IMR-90 (cell line): ENCODE results near the gene ARHGAP24. TPM values are rescaled to one million over a fixed set of nuclear protein-coding genes. Genes with fewer than 3 reads are reported as not detected.
A peak's percentile ranks its signal among the peaks of the same experiment; 100 is the strongest.

ENCODE experiments used
- ATAC-seq: fragments of 200-7000 bp; cut with Tn5 transposase; 2 replicates; pipeline ENCODE4 v1.9.1; 2020; ENCODE audit warnings: low read depth, mild to moderate bottlenecking, moderate library complexity
- BruUV-seq: library from RNA; stranded (reverse); fragments of 400-500 nt; replicated peaks from 2 replicates; lab custom pipeline; 2021; lab: Mats Ljungman, UMichigan
- CTCF ChIA-PET: fragments of 300-600 bp; formaldehyde crosslinking; extraction: SDS; loops from one replicate; lab custom pipeline; 2021; ENCODE audit warnings: antibody characterized with exemption; lab: Yijun Ruan, JAX
- POLR2A ChIA-PET: fragments of 300-600 bp; sonication (Branson Sonifier 250); formaldehyde crosslinking; loops from one replicate; lab custom pipeline; 2022; ENCODE audit warnings: antibody characterized with exemption; ENCODE audit not compliant: unreplicated experiment; lab: Charles Lee
- DNase-seq: peaks from one replicate; pipeline ENCODE4 v3.0.0; 2013
- H2AFZ ChIP-seq: replicated peaks from 2 replicates; pipeline ENCODE3; 2013; ENCODE audit warnings: low read length, mild to moderate bottlenecking; ENCODE audit not compliant: poor library complexity
- H2AK5ac ChIP-seq: 2 replicates; pipeline ENCODE4 v1.6.1; 2013; ENCODE audit warnings: low read depth, low read length, inconsistent platforms
- H2AK9ac ChIP-seq: replicated peaks from 2 replicates; pipeline ENCODE3; 2013; ENCODE audit warnings: mild to moderate bottlenecking, low read depth, low read length, moderate library complexity; ENCODE audit not compliant: poor library complexity
- H2BK120ac ChIP-seq: 2 replicates; pipeline ENCODE4 v1.6.1; 2013; ENCODE audit warnings: low read depth, low read length, inconsistent platforms
- H2BK15ac ChIP-seq: 3 replicates; pipeline ENCODE4 v1.6.1; 2013; ENCODE audit warnings: low read depth, low read length, inconsistent platforms
- H2BK20ac ChIP-seq: 2 replicates; pipeline ENCODE4 v1.6.1; 2013; ENCODE audit warnings: low read depth, mild to moderate bottlenecking, inconsistent platforms, low read length, moderate library complexity
- H2BK5ac ChIP-seq: 2 replicates; pipeline ENCODE4 v1.6.1; 2013; ENCODE audit warnings: mild to moderate bottlenecking, low read depth, low read length, inconsistent platforms; ENCODE audit not compliant: poor library complexity, severe bottlenecking
- H3K14ac ChIP-seq: replicated peaks from 2 replicates; pipeline ENCODE4 v1.6.1; 2013; ENCODE audit warnings: low read depth, low read length, inconsistent platforms
- H3K18ac ChIP-seq: 2 replicates; pipeline ENCODE4 v1.6.1; 2013; ENCODE audit warnings: low read depth, low read length, control low read depth
- H3K23ac ChIP-seq: 2 replicates; pipeline ENCODE4 v1.6.1; 2013; ENCODE audit warnings: low read depth, low read length, inconsistent platforms
- H3K27ac ChIP-seq: 2 replicates; pipeline ENCODE4 v1.5.1; 2013; ENCODE audit warnings: mild to moderate bottlenecking, control low read depth, low read length; ENCODE audit not compliant: insufficient read depth
- H3K27me3 ChIP-seq: 2 replicates; pipeline ENCODE4 v1.6.1; 2013; ENCODE audit warnings: low read length; ENCODE audit not compliant: control insufficient read depth, insufficient read depth
- H3K36me3 ChIP-seq: 2 replicates; pipeline ENCODE4 v1.6.1; 2013; ENCODE audit warnings: low read length, mixed read lengths; ENCODE audit not compliant: control insufficient read depth, insufficient read depth
- H3K4ac ChIP-seq: 2 replicates; pipeline ENCODE4 v1.6.1; 2013; ENCODE audit warnings: low read depth, low read length, inconsistent platforms
- H3K4me1 ChIP-seq: 2 replicates; pipeline ENCODE4 v1.6.1; 2013; ENCODE audit warnings: low read length, mixed read lengths; ENCODE audit not compliant: control insufficient read depth, insufficient read depth
- H3K4me2 ChIP-seq: 2 replicates; pipeline ENCODE4 v1.6.1; 2013; ENCODE audit warnings: low read depth, mild to moderate bottlenecking, control low read depth, low read length, moderate library complexity
- H3K4me3 ChIP-seq: 2 replicates; pipeline ENCODE4 v1.5.1; 2013; ENCODE audit warnings: low read depth, mild to moderate bottlenecking, control low read depth, low read length, moderate library complexity; ENCODE audit not compliant: insufficient read depth
- H3K56ac ChIP-seq: 2 replicates; pipeline ENCODE4 v1.6.1; 2013; ENCODE audit warnings: low read length, inconsistent platforms; ENCODE audit not compliant: insufficient read depth; ENCODE audit errors: extremely low read depth
- H3K79me1 ChIP-seq, 2 experiments: 2 replicates each; pipeline ENCODE4 v1.6.1; 2013; ENCODE audit warnings: low read length in 2 of 2, inconsistent platforms in 1 of 2, low read depth in 1 of 2
- H3K9ac ChIP-seq: 2 replicates; pipeline ENCODE4 v1.6.1; 2013; ENCODE audit warnings: low read depth, low read length, control low read depth
- H3K9me1 ChIP-seq: 2 replicates; pipeline ENCODE4 v1.6.1; 2013; ENCODE audit warnings: low read length, inconsistent platforms; ENCODE audit not compliant: insufficient read depth
- H3K9me3 ChIP-seq: 2 replicates; pipeline ENCODE4 v1.6.1; 2013; ENCODE audit warnings: low read length; ENCODE audit not compliant: control insufficient read depth, insufficient read depth
- H4K20me1 ChIP-seq: 2 replicates; pipeline ENCODE4 v1.6.1; 2013; ENCODE audit warnings: low read length, inconsistent platforms; ENCODE audit not compliant: insufficient read depth
- H4K5ac ChIP-seq: 2 replicates; pipeline ENCODE4 v1.6.1; 2013; ENCODE audit warnings: mild to moderate bottlenecking, low read depth, low read length, control low read depth
- H4K8ac ChIP-seq, 2 experiments: 2 replicates each; pipeline ENCODE4 v1.6.1; 2013; ENCODE audit warnings: low read depth in 2 of 2, low read length in 2 of 2, control low read depth in 1 of 2, inconsistent platforms in 1 of 2
- H4K91ac ChIP-seq: 2 replicates; pipeline ENCODE4 v1.6.1; 2013; ENCODE audit warnings: low read depth, low read length, inconsistent platforms; ENCODE audit not compliant: insufficient read depth
- BHLHE40 ChIP-seq: fragments of 150-350 bp; IDR thresholded peaks from 2 replicates; pipeline ENCODE4 v1.6.1; 2016; ENCODE audit warnings: mild to moderate bottlenecking, low read depth, low read length
- CEBPB ChIP-seq: IDR thresholded peaks from 2 replicates; pipeline ENCODE4 v1.6.1; 2012; ENCODE audit warnings: low read depth, low read length, improper control_type of control experiment
- ELK1 ChIP-seq: fragments of 150-350 bp; IDR thresholded peaks from 2 replicates; pipeline ENCODE4 v1.6.1; 2016; ENCODE audit warnings: low read depth, mild to moderate bottlenecking, low read length, moderate library complexity, borderline replicate concordance
- NFE2L2 ChIP-seq: fragments of 150-350 bp; IDR thresholded peaks from 2 replicates; pipeline ENCODE4 v1.6.1; 2016; ENCODE audit warnings: low read depth, mild to moderate bottlenecking, low read length
- SMC3 ChIP-seq: fragments of 150-350 bp; IDR thresholded peaks from 2 replicates; pipeline ENCODE4 v1.6.1; 2016; ENCODE audit warnings: low read depth, mild to moderate bottlenecking, antibody characterized with exemption, low read length, moderate library complexity
- dilution Hi-C: fragments of 300-500 bp; cut with HindIII; formaldehyde crosslinking; loops from one replicate; pipeline ENCODE4 v1.14.3; 2018; ENCODE audit warnings: low sequenced_read_pairs; ENCODE audit not compliant: unreplicated experiment
- in situ Hi-C: fragments of 300-500 bp; cut with MboI; formaldehyde crosslinking; loops from 3 replicates; pipeline ENCODE4 v1.14.3; 2019; ENCODE audit warnings: low sequenced_read_pairs, inconsistent platforms, mixed read lengths
- intact Hi-C: fragments of 100-400 bp; cut with micrococcal nuclease; formaldehyde crosslinking; loops from 2 replicates; pipeline ENCODE4 v1.10.0; 2022
- polyA plus RNA-seq, 3 experiments: library from polyadenylated mRNA; depleted of rRNA; stranded (reverse); fragments of >200 nt; gene quantifications; 2 replicates each; pipeline ENCODE4 v1.2.3, GENCODE V29; 2012; ENCODE audit warnings: low replicate concordance in 1 of 3
- total RNA-seq: library from RNA; depleted of rRNA; stranded (reverse); fragments of >200 nt; gene quantifications from 2 replicates; pipeline ENCODE4 v1.2.3, GENCODE V29; 2012

ARHGAP24 gene
- total and polyA plus RNA-seq, 2 of the 4 experiments (the other 2 are of a cell fraction) = 11.9 to 24.0 TPM

- Histone ChIP-seq H3K56ac (no peak overlapping the region), H3K9me3 (no peaks in the 10 kb centered on the region), H3K27ac (no peak overlapping the region), H2BK20ac (peak overlapping the region; percentile 50; the same call in 1 of the 2 replicates), H3K14ac (no peak overlapping the region), H4K5ac (no peak overlapping the region), H2BK120ac (no peak overlapping the region), H3K4me3 (no peak overlapping the region), H2AK5ac (no peak overlapping the region), H2AK9ac (no peak overlapping the region), H3K36me3 (no peaks in the 10 kb centered on the region), H3K4ac (no peak overlapping the region), H3K9me1 (peaks cover 7% of the 10 kb centered on the region), H3K18ac (peak overlapping the region; percentile 36; the same call in 1 of the 2 replicates), H4K20me1 (no peaks in the 10 kb centered on the region), H3K9ac (no peak overlapping the region), H2AFZ (no peak overlapping the region), H3K4me2 (no peak overlapping the region; the same call in 1 of the 2 replicates), H4K8ac (no peak overlapping the region), H2BK5ac (peak overlapping the region; percentile 49), H4K91ac (no peak overlapping the region), H3K79me1 (peaks cover 29 to 53% of the 10 kb centered on the region in 2 experiments), H2BK15ac (no peak overlapping the region), H3K27me3 (no peaks in the 10 kb centered on the region), H3K23ac (peak overlapping the region; percentile 20; the same call in 1 of the 2 replicates), H3K4me1 (peaks cover 11% of the 10 kb centered on the region)
- intact Hi-C loops = no loop called here
- CTCF ChIA-PET = interaction anchor here (0.6 to 1.7 kb wide), 2 partner anchors 45 to 234 kb away, joined by 4 to 5 read pairs; no protein-coding TSS in a partner anchor
- POLR2A ChIA-PET = no interaction called here
- TF ChIP-seq SMC3 (no peak), ELK1 (no peak), CEBPB (no peak), BHLHE40 (no peak), NFE2L2 (no peak)
- dilution Hi-C loops = no loop called here
- BruUV-seq = no TSS peak
- DNase-seq (no peak), ATAC-seq (no peak)
- in situ Hi-C loops = no loop called here
Measured at GRCh38 chr4:85792376-85793232, 317.7 kb downstream of the ARHGAP24 start.
